ENCODE results near the gene KIF1A.
"Not testable (repeated sequence)": the region's sequence is repeated elsewhere in the genome, so short reads cannot be mapped to it uniquely, and the experiment has no call there.

DNA sequence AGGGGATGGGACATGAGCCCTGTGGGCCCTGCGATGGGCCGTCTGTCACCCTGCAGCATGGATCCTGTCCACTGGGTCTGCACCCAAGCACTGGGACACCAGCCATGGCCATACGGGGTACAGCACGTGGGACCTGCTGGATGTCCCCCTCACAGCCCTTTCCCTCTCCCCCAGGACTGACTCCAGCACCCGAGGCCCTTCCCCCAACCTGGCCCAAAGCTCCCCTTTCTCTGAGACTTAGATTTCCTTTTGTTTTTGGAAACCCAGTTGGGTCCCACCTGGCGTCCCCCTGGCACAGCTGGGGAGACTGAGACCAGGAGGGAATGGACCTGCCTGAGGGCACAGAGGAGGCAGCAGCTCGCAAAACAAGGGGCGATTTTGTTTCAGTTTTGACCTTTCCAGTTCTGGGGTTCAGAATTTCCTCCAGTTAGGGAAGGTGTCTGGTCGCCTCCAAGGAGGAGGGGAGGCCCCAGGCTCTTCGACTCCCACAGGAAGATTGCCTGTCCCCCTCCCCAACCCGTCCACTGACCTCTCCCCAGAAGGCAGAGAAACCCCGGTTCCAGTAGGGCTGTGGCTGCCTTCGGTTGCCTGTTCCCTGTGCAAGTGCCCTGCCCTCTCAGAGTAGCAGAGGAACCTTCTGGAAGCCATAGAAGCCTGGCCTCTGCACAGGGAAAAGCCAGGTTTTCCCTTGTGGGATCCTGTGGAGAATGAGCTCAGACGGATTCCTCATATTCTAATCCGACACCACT is 135.9 kb downstream of the KIF1A start:
- TF ChIP-seq, protein P1, sequence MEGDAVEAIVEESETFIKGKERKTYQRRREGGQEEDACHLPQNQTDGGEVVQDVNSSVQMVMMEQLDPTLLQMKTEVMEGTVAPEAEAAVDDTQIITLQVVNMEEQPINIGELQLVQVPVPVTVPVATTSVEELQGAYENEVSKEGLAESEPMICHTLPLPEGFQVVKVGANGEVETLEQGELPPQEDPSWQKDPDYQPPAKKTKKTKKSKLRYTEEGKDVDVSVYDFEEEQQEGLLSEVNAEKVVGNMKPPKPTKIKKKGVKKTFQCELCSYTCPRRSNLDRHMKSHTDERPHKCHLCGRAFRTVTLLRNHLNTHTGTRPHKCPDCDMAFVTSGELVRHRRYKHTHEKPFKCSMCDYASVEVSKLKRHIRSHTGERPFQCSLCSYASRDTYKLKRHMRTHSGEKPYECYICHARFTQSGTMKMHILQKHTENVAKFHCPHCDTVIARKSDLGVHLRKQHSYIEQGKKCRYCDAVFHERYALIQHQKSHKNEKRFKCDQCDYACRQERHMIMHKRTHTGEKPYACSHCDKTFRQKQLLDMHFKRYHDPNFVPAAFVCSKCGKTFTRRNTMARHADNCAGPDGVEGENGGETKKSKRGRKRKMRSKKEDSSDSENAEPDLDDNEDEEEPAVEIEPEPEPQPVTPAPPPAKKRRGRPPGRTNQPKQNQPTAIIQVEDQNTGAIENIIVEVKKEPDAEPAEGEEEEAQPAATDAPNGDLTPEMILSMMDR (IDR thresholded peaks at IDR 0.05; ENCODE audit: poor library complexity, severe bottlenecking): not testable (repeated sequence)
- TF ChIP-seq POLR2AphosphoS5 (IDR thresholded peaks at IDR 0.05); EZH2 (IDR thresholded peaks at IDR 0.05; ENCODE audit: borderline replicate concordance, insufficient read depth, low read length, poor library complexity, severe bottlenecking); RAD21 (conservative IDR thresholded peaks at IDR 0.05); EP300 (conservative IDR thresholded peaks at IDR 0.05; ENCODE audit: poor library complexity, severe bottlenecking); SMC3 (conservative IDR thresholded peaks at IDR 0.05; ENCODE audit: poor library complexity); TAF1 (IDR thresholded peaks at IDR 0.05; ENCODE audit: low read depth): not testable (repeated sequence)
